ENCODE measurements around the gene TSC22D3.

The TSC22D3 gene

DNA sequence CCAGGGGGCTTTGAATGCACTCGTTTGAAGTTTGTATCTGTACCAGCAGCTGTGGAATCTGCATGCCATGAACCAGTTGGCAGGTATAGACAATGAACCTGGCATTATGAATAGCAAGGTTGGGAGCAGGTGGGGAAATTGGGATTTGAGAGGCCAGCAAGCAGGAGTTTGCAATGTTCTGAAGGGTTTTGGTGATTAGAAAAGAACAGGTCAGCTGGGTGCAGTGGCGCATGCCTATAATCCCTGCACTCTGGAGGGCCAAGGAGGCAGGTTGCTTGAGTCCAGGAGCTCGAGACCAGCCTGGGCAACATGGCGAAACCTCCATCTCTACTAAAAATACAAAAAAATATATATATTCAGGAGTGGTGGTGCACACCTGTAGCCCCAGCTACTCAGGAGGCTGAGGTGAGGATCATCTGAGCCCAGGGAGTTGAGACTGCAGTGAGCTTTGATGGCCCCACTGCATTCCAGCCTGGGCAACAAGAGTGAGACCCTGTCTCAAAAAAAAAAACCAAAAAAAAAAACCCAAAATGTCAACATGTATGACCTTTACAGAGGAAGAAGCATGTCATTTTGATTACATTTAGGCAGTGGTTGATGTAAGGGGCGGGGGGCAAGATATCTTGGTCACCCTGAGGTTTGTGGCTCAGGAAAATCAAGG is 63.9 kb downstream of the TSC22D3 start:
- TF ChIP-seq ZFX (IDR thresholded peaks at IDR 0.05; ENCODE audit: borderline replicate concordance) = no peak
- TF ChIP-seq, protein P1, sequence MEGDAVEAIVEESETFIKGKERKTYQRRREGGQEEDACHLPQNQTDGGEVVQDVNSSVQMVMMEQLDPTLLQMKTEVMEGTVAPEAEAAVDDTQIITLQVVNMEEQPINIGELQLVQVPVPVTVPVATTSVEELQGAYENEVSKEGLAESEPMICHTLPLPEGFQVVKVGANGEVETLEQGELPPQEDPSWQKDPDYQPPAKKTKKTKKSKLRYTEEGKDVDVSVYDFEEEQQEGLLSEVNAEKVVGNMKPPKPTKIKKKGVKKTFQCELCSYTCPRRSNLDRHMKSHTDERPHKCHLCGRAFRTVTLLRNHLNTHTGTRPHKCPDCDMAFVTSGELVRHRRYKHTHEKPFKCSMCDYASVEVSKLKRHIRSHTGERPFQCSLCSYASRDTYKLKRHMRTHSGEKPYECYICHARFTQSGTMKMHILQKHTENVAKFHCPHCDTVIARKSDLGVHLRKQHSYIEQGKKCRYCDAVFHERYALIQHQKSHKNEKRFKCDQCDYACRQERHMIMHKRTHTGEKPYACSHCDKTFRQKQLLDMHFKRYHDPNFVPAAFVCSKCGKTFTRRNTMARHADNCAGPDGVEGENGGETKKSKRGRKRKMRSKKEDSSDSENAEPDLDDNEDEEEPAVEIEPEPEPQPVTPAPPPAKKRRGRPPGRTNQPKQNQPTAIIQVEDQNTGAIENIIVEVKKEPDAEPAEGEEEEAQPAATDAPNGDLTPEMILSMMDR (IDR thresholded peaks at IDR 0.05) = no peak

DNA sequence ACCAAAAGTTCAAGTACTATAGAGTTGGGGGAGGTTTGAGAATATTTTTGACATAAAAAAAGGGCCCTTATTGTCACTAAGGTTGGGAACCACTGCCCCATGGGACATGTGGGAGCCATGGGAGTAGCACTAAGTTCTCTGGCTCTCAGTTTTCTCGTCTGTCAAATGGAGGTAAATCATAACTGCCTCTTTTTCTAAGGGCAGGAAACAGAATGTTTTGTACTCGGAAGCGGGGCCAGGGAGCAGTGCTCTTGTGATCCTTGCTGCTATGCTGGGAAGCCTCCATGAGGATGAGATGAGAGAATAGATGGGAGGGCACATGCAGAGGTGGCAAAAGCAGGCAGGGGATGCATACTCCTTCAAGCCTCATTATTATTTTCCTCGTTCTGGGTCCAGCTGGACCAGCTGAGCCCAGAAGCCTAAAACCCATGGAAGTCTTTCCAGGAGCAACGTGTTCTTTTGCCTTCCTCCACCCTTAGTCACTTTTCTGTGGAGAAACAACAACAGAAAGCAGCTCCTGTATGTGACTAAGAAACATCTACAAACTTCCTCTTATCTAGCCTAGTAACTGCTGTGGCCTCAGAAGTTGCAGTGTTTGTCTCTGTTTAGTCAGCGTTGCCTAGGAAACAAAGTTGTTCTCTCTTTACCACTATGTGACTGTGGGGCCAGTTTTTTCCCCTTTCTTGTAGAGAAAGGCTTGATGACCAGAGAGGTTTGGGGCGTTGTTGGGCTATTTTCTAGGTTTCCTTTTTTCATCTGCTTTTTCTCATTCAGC is 64.8 kb downstream of the TSC22D3 start:
- no peak for TF ChIP-seq ZFX (IDR thresholded peaks at IDR 0.05; ENCODE audit: borderline replicate concordance)
- no peak overlapping the region for H3K27ac ChIP-seq

More for the DNA sequence above, 63.9 kb downstream of the TSC22D3 start:
- no peak overlapping the region for H3K27ac ChIP-seq

DNA sequence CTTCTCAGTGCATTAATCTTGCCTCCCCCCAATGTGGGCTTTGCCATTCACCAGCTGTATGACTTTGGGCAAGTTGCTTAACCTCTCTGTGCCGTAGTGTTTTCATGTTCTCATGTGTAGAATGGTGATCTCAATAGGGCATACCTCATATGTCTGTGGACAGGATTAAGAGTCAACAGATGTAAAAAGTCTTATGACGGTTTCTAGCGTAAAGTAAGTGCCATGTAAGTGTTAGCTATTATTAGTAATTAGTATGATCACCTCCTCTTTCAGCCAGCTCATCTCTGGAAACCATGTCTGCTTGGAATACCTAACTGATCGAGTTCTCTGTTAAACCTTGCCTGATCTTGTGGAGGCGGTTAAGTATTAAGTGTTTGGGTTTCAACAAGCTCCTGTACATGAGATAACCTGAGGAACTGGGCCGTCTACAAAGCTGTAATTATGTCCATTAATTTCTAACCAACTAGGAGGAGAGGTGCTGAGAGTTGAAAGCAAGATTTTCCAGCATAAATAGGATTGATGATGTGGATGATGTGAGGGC is 66.3 kb downstream of the TSC22D3 start:
- H3K27ac ChIP-seq = no peak overlapping the region

DNA sequence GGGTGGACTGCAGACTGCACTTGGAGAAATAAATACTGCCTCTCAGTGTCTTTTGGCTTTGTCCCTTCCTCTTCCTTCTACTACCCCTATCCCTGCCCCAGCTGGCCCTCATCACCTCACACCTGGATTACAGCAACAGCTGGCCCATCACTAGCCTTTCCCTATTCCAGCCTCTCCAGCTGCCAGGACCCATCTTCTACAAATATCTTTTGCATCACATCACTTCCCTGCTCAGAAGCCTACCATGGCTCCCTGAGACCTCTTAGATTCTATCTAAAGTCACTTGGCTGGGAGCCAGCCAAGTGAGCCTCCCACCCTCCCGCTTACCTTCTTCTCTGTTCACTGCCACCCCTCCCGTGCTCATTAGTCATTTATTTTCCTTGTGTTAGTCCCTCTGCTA is 66.8 kb downstream of the TSC22D3 start:
- H3K27ac ChIP-seq = no peak overlapping the region
- TF ChIP-seq, protein P1 (IDR thresholded peaks at IDR 0.05) = no peak

More for the DNA sequence above, 66.3 kb downstream of the TSC22D3 start:
- TF ChIP-seq ZFX (IDR thresholded peaks at IDR 0.05; ENCODE audit: borderline replicate concordance) = no peak
- TF ChIP-seq, protein P1 (IDR thresholded peaks at IDR 0.05) = no peak

DNA sequence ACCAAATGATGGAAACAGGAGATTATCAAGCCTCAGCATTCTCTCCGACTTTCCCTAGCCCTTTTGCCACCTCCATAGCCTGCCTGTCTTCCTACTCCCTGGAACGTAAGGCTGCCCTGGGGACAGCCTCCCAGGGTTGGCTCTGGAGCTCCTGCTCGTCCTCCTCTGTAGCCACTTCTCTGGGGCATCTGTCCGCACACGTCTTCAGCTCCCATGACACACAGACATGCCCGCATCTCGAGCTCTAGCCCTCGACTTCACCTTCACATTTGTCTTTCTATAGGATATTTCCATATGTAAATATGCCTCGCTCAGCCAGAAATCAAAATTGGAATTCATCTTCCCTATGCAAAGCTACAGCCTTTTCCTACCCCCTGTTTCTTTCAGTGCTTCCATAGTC is 67.7 kb downstream of the TSC22D3 start:
- H3K27ac ChIP-seq = no peak overlapping the region
- TF ChIP-seq, protein P1 (IDR thresholded peaks at IDR 0.05) = no peak
- no peak for TF ChIP-seq ZFX (IDR thresholded peaks at IDR 0.05; ENCODE audit: borderline replicate concordance)

DNA sequence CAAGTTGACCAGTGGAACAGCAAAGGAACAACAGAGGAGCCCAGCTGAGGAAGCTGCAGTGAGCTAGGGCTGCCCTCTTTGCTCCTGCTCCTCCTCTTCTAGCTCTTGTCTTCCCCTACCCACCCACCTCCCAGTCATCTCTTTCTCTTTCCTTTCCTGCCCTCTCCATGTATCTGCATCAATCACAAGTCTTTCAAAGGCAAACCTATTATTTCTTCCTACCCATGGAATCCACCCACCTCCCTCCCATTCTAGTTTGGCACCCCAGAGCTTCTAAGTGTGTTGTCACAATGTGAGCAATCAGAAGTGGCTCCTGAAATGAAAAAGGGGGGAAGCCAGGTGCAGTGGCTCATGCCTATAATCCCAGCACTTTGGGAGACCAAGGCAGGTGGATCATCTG is 69.3 kb downstream of the TSC22D3 start:
- no peak for TF ChIP-seq ZFX (IDR thresholded peaks at IDR 0.05; ENCODE audit: borderline replicate concordance)
- TF ChIP-seq, protein P1 (IDR thresholded peaks at IDR 0.05) = no peak
- H3K27ac ChIP-seq = no peak overlapping the region

DNA sequence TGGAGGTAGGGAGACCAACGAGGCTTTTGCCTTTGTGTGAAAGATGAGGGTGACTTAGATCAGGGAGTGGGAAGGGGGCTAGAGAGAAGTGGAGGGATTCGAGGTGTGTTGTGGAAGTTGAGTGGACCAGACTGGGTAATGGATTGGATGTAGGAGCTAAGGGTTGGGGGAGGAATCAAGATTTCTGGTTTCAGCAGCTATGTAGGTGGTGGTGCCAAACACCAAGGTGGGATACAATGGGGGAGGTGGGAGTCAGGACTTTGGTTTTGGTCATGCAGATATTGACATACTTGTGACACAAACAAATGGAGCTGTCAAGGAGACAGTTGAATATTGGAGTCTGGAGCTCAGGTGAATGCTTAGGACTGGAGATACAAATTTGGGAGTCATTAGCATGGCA is 71.0 kb downstream of the TSC22D3 start:
- no peak overlapping the region for H3K27ac ChIP-seq
- TF ChIP-seq ZFX (IDR thresholded peaks at IDR 0.05; ENCODE audit: borderline replicate concordance) = no peak
- TF ChIP-seq, protein P1 (IDR thresholded peaks at IDR 0.05) = no peak
